Hepatic stellate cell (primary cell): ENCODE data around the gene IFTAP.
"Not testable (repeated sequence)": the region's sequence is repeated elsewhere in the genome, so short reads cannot be mapped to it uniquely, and the experiment has no call there.

Experiments
- DNase-seq: peaks from one replicate; pipeline ENCODE4 v3.0.0; 2011; ENCODE audit warnings: low spot score

The IFTAP gene

DNA sequence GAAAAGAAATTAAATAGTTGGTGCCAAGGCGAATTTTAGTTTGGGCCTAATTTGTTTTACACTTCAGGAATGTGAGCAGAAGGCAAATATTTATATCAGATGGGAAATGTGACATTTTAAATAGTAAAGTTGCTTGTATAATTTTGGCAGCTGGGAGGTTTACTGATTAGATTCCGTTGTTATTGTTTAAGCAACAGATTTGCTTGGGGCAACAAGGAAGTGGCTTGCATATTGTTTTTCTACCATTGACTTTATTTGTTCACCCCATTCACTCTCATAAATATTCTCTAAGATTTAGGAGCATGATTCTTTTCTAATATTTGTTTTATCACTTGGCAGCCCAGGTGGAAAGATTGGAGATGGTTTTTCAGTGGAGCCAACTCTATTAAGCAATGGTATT lies 44.3 kb downstream of the IFTAP start:
- DNase-seq = no peak

GRCh38 chr11:36657610-36658267 lies 63.4 kb downstream of the IFTAP start:
- DNase-seq = no peak

GRCh38 chr11:36661359-36661758 lies 67.1 kb downstream of the IFTAP start:
- DNase-seq = not testable (repeated sequence)

DNA sequence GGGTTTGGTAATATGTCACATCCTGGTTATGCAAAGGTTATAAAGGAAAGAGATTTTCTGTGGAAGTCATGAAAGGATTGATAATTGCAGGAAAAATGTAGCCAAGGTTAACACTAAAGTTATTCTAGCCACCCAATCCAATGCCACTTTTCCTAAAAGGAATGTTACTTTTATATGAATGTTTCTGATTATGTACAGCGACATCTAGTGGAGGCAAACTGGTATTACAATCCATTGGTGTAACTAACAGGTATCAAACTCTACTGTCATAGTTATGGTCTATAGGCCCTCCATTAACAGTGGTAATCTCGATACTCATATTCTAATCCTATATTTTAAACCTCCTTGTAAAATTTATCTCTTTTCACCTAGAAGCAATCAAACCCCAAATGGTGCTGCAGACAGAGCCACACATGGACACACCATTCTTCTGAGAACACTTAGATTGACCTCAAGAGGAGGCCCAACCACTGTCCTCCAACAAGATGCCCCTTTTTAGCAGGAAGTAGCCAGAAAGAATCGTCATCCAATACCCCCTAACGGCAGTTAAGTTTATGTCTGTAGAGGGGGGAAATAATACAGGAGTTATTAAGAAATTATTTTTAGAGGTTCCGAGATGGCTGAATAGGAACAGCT lies 78.6 kb downstream of the IFTAP start:
- DNase-seq = no peak

DNA sequence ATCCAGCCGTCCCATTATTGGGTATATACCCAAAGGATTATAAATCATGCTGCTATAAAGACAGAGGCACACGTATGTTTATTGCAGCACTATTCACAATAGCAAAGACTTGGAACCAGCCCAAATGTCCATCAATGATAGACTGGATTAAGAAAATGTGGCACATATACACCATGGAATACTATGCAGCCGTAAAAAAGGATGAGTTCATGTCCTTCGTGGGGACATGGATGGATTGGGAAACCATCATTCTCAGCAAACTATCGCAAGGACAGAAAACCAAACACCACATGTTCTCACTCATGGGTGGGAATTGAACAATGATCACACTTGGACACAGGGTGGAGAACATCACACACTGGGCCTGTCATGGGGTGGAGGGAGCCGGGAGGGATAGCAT lies 85.2 kb downstream of the IFTAP start:
- not testable (repeated sequence) for DNase-seq

DNA sequence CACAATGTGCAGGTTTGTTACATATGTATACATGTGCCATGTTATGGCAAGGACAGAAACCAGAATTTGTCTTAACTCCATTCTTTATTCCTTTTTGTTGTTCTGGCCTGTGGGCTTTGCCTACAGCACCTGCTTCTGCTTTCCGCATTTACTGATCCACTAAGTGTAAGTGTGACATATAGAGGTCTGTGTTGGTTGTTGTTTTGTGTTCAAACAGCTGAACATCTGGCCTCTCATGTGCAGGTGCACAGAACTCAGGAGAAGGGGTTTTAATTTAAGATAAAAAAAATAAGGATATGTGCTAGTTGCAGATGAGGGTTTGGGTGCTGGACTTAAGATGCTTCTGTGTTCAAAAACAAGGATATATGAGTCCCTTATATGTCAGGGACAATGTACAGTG lies 89.5 kb downstream of the IFTAP start:
- DNase-seq = no peak

DNA sequence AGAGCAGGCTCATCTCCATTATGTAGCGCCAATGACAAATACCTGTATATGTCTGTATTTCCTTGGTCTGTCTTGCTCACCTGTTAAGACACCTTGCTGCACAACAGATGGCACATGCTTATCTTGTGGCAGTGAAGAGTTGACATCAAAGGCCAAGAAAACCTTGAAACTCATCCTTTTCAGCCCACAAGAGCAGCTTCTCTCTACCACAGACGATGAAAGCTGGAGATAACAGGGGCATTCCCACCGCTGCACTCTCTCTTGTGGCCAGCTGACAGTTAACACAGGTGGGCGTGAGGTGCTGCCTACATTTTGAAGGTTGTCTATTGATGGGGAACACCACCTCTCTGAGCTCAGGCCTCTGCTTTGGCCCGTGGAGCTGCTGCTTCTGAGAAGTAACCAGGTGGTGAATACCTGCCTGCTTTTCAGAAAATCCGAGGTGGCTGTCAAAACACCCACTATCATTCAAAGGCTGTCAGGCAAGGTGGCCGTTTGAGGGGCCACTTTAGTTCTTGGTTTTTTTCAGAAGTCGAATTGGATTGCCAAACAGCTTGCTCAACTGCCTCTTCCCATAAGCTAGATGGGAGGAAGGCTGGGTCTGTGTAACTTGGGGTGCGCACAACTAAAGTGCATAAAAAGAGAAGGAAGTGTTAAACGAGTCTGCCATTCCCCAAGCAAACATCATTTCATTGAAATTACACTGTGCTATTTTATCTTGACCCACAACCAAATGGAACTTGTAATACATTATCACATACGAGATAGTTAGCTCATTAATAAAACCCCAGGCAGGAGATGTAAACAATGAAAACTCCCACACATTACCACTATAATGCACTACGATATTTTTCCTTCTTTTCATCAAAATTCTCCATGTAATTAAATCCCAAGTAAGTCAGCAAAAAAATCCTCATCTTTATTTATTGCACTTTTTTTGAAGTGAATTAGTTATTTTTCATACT lies 90.8 kb downstream of the IFTAP start:
- DNase-seq = no peak

- no peak for DNase-seq
These were observed 93.8 kb downstream of the IFTAP start for GRCh38 chr11:36688132-36688531.

- no peak for DNase-seq
These were observed 94.4 kb downstream of the IFTAP start for GRCh38 chr11:36688571-36689291.

DNA sequence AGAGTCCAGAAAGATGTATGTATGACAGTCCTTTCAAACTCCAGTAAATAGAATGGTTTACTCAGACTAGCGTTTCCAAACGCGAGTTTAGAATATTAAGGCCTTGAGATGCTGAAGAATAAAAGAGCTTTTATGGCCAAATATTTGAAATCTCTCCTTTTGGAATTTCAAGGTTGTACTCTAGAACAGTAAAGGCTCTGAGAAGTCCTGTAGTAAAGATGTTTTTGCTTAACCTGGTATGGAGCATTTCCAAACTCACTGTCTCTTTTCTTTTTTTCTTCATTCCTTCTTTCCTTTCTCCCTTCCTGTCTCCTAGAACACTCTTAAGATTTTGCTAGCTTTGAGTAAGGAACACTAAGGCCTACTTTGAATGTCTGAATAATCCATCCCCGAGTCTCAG lies 95.1 kb downstream of the IFTAP start:
- no peak for DNase-seq

GRCh38 chr11:36692704-36693103 lies 98.4 kb downstream of the IFTAP start:
- DNase-seq = no peak

DNA sequence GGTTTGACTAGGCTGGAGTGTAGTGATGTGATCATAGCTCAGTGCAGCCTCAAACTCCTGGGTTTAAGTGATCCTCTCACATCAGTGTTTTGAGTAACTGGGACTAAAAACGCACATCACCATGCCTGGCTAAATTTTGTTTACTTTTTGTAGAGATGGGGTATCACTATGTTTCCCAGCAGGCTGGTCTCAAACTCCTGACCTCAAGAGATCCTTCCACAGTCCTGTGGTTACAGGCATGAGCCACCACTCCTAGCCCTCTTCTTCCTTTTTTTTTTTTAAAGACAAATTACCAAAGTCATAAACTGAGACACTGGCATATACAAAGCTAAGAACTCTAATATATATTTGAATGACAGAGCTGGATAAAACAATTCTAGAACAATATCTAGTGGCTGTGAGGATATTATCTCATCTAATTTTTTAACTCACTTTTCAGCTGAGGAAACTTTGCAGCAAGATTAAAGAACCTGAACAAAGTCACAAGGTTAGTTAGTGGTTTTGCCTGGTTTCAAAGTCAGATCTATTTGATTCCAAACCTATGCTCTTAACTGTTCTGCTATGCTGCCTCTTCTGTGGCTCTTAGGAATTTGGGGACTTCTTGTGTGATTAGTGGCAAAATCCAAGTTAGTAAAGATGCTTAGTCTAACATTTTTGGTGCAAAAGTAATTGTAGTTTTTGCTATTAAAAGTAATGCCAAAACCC lies 99.0 kb downstream of the IFTAP start:
- no peak for DNase-seq

DNA sequence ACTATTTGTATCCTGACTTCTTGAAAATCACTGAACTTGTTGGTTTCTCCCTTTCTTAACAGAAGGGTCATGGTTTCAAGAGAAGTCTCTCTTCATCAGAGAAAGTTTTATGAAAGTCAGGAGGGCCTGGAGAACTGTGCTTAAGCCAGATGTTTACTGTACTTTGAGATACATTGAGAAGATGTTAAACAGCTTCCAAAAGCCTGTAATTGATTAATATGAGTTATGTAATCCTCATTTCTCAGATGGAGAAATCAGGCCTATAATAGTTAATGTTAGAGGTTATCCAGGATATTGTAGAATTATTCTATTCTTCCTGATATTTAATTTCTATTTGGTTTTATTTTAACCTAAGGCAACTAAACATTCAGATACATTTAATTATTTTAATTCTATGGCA lies 100.8 kb downstream of the IFTAP start:
- no peak for DNase-seq

- no peak for DNase-seq
These were observed 101.3 kb downstream of the IFTAP start for GRCh38 chr11:36695571-36695970.

DNA sequence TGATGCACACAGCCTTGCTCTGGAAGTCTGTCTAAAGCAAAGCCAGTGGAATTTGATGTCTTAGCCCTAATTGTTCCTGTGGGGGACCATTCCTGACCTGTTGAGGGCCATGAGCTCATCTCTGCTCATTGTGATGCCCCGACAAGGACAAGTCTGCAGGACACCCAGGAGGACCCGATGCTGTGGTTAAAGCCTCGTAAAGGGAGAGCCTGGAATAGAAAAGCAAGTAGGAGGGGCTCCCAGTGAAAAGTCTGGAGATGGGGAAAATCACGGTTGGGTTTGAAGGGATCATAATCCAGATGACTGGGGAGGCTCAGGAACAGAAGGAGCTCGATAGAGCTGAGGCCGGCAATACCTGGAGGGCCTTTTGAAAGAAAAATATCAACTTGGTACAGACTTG lies 102.2 kb downstream of the IFTAP start:
- no peak for DNase-seq

DNA sequence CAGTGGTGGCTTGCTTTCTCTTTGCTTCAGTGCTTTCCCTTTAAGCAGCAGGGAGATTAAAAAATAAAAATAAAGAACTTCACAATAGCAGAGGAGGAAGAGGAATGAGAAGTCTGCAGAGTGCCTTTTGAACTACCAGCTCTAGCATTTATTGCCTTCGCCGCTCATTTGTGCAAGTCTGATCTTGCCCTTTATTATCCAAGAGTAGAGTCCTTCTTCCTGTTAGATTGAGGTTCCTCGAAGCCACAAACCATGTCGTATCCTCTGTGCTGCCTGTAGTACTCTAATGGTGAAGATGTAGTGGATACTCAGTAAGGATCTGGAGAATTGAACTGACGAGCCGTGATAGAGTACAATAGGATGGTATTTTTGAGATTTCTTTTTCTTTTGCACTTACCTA lies 105.0 kb downstream of the IFTAP start:
- DNase-seq = no peak

- DNase-seq = no peak
These were observed 105.9 kb downstream of the IFTAP start for GRCh38 chr11:36700246-36700645.

DNA sequence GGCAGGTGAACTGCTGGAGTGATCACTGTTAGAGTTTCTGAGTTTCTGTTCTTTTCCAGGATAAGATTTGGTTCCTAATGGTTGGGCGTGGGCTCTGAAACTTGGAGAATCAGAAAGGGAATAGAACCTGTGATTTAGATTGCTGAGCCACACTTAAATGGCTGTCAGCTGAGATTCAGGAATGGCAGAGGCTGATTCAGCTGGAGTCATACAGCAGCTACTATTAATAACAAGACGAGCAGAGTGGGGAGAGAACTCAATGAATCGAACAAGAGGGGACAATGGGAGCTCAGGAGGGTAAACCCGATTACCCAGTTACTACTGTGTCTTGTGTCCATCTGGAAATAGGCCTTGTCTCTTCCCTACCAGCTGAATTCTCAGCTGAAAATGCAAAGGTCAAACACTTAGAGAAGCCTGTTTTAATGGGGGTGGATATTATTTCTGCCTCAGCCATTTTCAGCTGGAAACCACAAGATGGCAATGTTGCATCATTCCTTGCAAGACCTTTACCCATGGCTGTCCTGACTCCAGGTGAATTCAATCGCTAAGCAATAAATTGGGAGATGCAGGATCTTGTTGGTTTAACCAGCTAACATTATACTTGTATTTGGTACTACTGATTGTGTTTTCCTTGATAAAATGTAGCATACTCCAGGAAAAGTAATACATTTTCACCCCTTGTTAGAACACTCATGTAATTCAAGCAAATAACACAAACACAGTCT lies 108.2 kb downstream of the IFTAP start:
- peak; percentile 31 for DNase-seq

DNA sequence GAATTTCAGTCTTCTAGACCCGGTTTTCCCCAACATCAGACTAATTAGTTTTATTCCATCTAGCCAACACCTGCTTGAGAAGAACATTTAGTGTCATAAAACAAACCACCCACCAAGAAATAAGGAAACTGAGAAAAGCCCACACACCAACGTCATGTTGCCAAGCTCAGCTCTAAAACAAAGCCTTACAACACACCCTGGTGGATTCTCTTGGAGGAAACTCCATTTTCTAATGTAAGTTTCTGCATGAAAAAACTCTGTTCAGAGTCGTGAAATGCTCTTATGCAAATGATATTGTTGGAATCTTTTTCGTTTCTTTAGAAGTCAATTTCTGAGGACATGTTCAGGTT lies 108.7 kb downstream of the IFTAP start:
- DNase-seq = no peak
